ENCODE results near the gene DERA.
A peak's percentile ranks its signal among the peaks of the same experiment; 100 is the strongest.
"Not testable (repeated sequence)": the region's sequence is repeated elsewhere in the genome, so short reads cannot be mapped to it uniquely, and the experiment has no call there.

The DERA gene

GRCh38 chr12:15910864-15911721, at the start of gene DERA:
Gene DERA (plus strand): TSS chr12:15911332. CDS start chr12:15911384, 52 bp downstream.
- peak; percentile 42 for DNase-seq

- DNase-seq, result no peak
These were observed 49.7 kb upstream of the DERA start for GRCh38 chr12:15861404-15861803.

- DNase-seq, result no peak
These were observed 48.3 kb upstream of the DERA start for GRCh38 chr12:15862840-15863239.

- DNase-seq, result no peak
These were observed 47.8 kb upstream of the DERA start for GRCh38 chr12:15863372-15863771.

GRCh38 chr12:15863984-15864383, 47.1 kb upstream of the DERA start:
- no peak for DNase-seq

- no peak for DNase-seq
These were observed 42.9 kb upstream of the DERA start for GRCh38 chr12:15868186-15868585.

GRCh38 chr12:15873556-15873955, 37.6 kb upstream of the DERA start:
- no peak for DNase-seq

GRCh38 chr12:15874556-15875145, 36.5 kb upstream of the DERA start:
- DNase-seq, result not testable (repeated sequence)

- no peak for DNase-seq
These were observed 35.3 kb upstream of the DERA start for GRCh38 chr12:15875863-15876262.

GRCh38 chr12:15879413-15879812, 31.7 kb upstream of the DERA start:
- DNase-seq, result no peak

GRCh38 chr12:15880721-15881120, 30.4 kb upstream of the DERA start:
- no peak for DNase-seq

GRCh38 chr12:15882118-15882971, 28.8 kb upstream of the DERA start, which contains the start of gene STRAP:
Gene STRAP (plus strand): TSS chr12:15882387. CDS start chr12:15882708, 321 bp downstream.
- DNase-seq, result peak; percentile 69

- no peak for DNase-seq
These were observed 27.6 kb upstream of the DERA start for GRCh38 chr12:15883536-15883935.

GRCh38 chr12:15886372-15887042, 24.6 kb upstream of the DERA start:
- DNase-seq, result peak; percentile 57

GRCh38 chr12:15887043-15887817, 23.9 kb upstream of the DERA start:
- no peak for DNase-seq

- DNase-seq, result no peak
These were observed 18.4 kb upstream of the DERA start for GRCh38 chr12:15892645-15893259.

GRCh38 chr12:15893260-15893659, 17.9 kb upstream of the DERA start:
- no peak for DNase-seq

GRCh38 chr12:15896867-15897266, 14.3 kb upstream of the DERA start:
- no peak for DNase-seq

- no peak for DNase-seq
These were observed 13.7 kb upstream of the DERA start for GRCh38 chr12:15897433-15897832.

- peak; percentile 1 for DNase-seq
These were observed 11.8 kb upstream of the DERA start for GRCh38 chr12:15899282-15899870.

- DNase-seq, result no peak
These were observed 6.7 kb upstream of the DERA start for GRCh38 chr12:15904378-15904920.
